ENCODE results near the gene WDR90.

DNA sequence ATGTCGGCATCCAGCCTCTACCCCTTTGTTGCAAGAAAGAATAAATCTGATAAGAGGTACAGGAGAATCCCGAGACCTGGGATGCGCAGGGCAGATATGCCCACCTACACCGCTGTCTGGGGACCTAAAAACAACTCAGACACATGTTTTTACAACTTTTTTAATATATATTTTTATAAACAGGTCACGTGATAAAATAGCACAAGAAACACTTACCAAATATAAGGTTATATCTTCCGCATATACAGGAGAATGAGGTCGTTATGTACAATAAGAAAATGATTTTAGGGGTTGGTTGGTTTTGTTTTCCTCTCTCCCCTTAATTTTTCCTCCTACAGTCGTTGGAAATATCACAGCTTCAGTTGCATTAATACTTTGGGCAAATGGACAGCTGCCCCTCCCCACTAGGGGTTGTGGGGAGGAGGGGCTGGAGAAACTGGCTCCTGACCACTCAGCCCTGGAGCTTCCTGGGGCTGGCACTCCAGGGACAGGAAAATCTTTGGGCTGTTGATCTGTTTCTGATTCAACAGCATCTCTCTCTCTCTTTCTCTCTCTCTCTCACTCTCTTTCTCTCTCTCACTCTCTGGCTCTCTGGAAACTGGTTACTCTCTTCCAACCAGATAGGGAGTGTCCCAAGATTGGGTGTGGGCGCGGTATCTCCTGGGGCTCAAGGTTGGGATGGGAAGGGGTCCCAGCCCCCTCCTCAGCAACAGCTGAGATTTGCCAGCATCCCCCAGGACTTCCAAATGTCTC, 43.4 kb downstream of the WDR90 start:
- TF ChIP-seq CTCF (IDR thresholded peaks at IDR 0.05) = no peak
- TF ChIP-seq POLR2A (IDR thresholded peaks at IDR 0.05) = no peak
